Panc1 (cell line): Measurements from ENCODE around the gene ZBTB46.

ENCODE experiments used
- SIN3A ChIP-seq: IDR thresholded peaks from 2 replicates; pipeline ENCODE4 v1.6.1; 2012; ENCODE audit warnings: low read depth, mild to moderate bottlenecking, low read length, moderate library complexity, borderline replicate concordance; ENCODE audit not compliant: insufficient read depth
- TCF7L2 ChIP-seq: IDR thresholded peaks from 2 replicates; pipeline ENCODE4 v1.6.1; 2011; ENCODE audit warnings: mild to moderate bottlenecking, low read depth, low read length, inconsistent platforms
- TF ChIP-seq, protein P1 (sequence below): fragments of 450-650 bp; IDR thresholded peaks from 2 replicates; pipeline ENCODE4 v1.5.1; 2017; ENCODE audit warnings: mild to moderate bottlenecking

DNA sequence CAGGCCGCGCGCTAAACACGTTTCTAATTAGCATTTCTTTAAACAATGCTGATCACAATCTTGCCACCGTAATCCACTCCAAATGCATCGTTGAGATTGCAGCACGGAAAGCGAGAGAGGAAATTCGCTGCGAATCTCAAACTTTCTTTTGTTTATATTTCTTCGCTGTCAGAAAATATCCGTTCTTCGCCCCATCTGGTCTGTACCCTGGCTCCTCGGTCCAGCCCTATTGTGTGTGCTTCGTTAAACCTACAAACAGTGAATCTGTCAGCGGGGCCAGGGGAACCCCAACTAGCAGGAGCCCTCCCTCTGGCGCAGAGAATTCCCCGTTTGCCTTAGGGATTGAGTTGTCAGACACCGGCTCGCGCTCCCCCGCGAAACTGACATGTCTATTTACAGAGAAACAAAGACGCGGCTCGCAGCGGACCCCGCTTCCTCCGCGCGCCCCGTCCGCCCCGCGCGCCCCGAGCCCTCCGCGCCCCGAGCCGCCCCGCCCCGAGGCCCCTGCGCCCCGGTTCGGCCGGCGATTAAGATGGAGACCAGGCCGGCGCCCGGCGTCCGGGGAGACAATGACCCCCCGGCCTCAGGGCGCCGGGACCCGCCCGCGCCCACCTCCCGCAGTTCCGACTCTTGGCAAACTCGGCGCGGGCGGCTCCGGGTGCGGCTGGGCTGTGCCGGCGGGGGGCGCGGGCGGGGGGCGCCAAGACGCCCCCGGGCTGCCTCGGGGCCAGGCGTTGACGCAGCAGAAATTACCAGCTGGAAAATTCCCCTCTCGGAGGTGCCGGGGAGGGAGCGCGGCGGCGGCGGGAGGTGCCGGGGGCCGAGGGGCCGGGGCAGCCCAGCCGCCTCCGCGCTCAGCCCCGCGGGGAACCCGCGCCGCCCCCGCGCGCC, 874 bp downstream of the ZBTB46 start:
- TF ChIP-seq, protein P1, sequence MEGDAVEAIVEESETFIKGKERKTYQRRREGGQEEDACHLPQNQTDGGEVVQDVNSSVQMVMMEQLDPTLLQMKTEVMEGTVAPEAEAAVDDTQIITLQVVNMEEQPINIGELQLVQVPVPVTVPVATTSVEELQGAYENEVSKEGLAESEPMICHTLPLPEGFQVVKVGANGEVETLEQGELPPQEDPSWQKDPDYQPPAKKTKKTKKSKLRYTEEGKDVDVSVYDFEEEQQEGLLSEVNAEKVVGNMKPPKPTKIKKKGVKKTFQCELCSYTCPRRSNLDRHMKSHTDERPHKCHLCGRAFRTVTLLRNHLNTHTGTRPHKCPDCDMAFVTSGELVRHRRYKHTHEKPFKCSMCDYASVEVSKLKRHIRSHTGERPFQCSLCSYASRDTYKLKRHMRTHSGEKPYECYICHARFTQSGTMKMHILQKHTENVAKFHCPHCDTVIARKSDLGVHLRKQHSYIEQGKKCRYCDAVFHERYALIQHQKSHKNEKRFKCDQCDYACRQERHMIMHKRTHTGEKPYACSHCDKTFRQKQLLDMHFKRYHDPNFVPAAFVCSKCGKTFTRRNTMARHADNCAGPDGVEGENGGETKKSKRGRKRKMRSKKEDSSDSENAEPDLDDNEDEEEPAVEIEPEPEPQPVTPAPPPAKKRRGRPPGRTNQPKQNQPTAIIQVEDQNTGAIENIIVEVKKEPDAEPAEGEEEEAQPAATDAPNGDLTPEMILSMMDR = no peak
- TF ChIP-seq TCF7L2 (no peak), SIN3A (no peak)
